ENCODE measurements around the gene GPSM1. TPM values are rescaled to one million over a fixed set of nuclear protein-coding genes. Genes with fewer than 3 reads are reported as not detected.

Gene GPSM1
- polyA plus RNA-seq, 1 of the 3 experiments (the other 2 are of a cell fraction), result 26.7 TPM

DNA sequence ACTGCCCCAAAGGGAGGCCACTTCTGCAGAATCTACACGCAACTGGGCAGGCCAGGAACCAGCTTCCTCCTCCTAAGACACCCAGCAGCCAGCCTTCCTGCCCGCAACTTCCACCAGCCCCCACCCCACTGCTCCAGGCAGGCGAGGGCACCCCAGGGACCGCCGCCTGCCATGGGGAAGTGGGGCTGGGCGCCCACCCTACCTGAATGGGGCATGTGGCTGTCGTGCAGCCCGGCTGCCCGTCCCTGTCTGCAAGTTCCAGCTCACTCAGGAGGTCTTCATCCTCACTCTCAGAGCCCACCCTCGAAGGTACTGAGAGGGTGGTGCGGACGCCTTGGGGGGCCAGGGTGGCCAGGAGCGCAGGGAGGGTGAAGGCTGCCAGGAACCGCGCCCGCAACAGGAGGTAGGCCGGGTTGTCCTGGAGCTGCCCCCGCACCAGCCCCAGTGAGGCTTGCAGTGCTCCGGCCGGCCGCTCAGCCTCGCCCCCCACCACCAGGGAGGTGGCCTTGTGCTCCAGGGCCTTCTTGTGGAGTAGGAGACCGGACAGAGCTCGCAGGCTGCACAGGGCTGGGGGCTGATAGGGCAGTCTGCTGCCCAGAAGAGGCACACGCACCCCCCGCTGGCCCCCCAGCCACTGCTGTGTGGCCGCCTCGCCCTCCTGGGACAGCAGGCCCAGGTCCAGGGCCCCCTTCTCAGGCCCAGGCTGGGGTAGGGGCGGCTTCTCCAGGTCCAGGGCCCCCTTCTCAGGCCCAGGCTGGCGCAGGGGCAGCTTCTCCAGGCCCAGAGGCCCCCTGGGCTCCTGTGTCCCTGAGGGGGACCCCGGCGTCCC lies 50.2 kb downstream of the GPSM1 start:
- Histone ChIP-seq H3K4me3 (ENCODE audit: low read depth in 2 of 2, low read length in 1 of 2) (no peak overlapping the region), H2AFZ (ENCODE audit: low read depth) (no peak overlapping the region), H3K79me2 (ENCODE audit: insufficient read depth) (no peaks in the 10 kb centered on the region), H3K27ac (ENCODE audit: low read depth in 2 of 2, low read length in 1 of 2) (no peak overlapping the region; a peak in 1 of 4 replicates), H3K9ac (no peak overlapping the region), H3F3A (replicated peaks; ENCODE audit: insufficient read depth) (no peaks in the 10 kb centered on the region), H3K4me1 (ENCODE audit: control insufficient read depth in 1 of 2, insufficient read depth in 2 of 2, low read depth in 1 of 2, low read length in 1 of 2) (peaks cover 0 to 36% of the 10 kb centered on the region in 2 experiments; a peak in 1 of 4 replicates), H3K4me2 (no peak overlapping the region), H3K27me3 (ENCODE audit: insufficient read depth) (no peaks in the 10 kb centered on the region), H3K9me2 (no peaks in the 10 kb centered on the region), H4K20me1 (ENCODE audit: insufficient read depth) (no peaks in the 10 kb centered on the region), H3K9me3 (no peaks in the 10 kb centered on the region), H3K36me3 (replicated peaks in 1 of 2; ENCODE audit: control insufficient read depth in 1 of 2, insufficient read depth in 2 of 2, low read length in 1 of 2) (peaks cover 0 to 59% of the 10 kb centered on the region in 2 experiments)
- no peak for DNase-seq
- ChIA-PET POLR2A (interaction anchor here (1.0 kb wide), 1 partner anchor 12 kb away, joined by 3 read pairs; no protein-coding TSS in a partner anchor), CTCF (interaction anchor here (1.7 to 3.9 kb wide), 2 partner anchors 14 to 23 kb away, joined by 4 to 15 read pairs; partner anchors contain the start of gene DNLZ)
- no peak for TF ChIP-seq MEF2A (IDR thresholded peaks at IDR 0.05; ENCODE audit: borderline replicate concordance, low read depth)
- TF ChIP-seq RAD21 (IDR thresholded peaks at IDR 0.05; ENCODE audit: low read length), result no peak
- TF ChIP-seq, protein P1, sequence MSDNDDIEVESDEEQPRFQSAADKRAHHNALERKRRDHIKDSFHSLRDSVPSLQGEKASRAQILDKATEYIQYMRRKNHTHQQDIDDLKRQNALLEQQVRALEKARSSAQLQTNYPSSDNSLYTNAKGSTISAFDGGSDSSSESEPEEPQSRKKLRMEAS (IDR thresholded peaks at IDR 0.05; ENCODE audit: low read depth), result no peak
- TF ChIP-seq, protein P2, sequence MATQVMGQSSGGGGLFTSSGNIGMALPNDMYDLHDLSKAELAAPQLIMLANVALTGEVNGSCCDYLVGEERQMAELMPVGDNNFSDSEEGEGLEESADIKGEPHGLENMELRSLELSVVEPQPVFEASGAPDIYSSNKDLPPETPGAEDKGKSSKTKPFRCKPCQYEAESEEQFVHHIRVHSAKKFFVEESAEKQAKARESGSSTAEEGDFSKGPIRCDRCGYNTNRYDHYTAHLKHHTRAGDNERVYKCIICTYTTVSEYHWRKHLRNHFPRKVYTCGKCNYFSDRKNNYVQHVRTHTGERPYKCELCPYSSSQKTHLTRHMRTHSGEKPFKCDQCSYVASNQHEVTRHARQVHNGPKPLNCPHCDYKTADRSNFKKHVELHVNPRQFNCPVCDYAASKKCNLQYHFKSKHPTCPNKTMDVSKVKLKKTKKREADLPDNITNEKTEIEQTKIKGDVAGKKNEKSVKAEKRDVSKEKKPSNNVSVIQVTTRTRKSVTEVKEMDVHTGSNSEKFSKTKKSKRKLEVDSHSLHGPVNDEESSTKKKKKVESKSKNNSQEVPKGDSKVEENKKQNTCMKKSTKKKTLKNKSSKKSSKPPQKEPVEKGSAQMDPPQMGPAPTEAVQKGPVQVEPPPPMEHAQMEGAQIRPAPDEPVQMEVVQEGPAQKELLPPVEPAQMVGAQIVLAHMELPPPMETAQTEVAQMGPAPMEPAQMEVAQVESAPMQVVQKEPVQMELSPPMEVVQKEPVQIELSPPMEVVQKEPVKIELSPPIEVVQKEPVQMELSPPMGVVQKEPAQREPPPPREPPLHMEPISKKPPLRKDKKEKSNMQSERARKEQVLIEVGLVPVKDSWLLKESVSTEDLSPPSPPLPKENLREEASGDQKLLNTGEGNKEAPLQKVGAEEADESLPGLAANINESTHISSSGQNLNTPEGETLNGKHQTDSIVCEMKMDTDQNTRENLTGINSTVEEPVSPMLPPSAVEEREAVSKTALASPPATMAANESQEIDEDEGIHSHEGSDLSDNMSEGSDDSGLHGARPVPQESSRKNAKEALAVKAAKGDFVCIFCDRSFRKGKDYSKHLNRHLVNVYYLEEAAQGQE (IDR thresholded peaks at IDR 0.05; ENCODE audit: low read depth, low read length), result no peak
- TF ChIP-seq, protein P3, sequence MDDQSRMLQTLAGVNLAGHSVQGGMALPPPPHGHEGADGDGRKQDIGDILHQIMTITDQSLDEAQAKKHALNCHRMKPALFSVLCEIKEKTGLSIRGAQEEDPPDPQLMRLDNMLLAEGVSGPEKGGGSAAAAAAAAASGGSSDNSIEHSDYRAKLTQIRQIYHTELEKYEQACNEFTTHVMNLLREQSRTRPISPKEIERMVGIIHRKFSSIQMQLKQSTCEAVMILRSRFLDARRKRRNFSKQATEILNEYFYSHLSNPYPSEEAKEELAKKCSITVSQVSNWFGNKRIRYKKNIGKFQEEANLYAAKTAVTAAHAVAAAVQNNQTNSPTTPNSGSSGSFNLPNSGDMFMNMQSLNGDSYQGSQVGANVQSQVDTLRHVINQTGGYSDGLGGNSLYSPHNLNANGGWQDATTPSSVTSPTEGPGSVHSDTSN (IDR thresholded peaks at IDR 0.05), result no peak
- WGBS (ENCODE audit: low lambda C conversion rate), result 98% methylated on average over 7 of the region's 32 CpGs

DNA sequence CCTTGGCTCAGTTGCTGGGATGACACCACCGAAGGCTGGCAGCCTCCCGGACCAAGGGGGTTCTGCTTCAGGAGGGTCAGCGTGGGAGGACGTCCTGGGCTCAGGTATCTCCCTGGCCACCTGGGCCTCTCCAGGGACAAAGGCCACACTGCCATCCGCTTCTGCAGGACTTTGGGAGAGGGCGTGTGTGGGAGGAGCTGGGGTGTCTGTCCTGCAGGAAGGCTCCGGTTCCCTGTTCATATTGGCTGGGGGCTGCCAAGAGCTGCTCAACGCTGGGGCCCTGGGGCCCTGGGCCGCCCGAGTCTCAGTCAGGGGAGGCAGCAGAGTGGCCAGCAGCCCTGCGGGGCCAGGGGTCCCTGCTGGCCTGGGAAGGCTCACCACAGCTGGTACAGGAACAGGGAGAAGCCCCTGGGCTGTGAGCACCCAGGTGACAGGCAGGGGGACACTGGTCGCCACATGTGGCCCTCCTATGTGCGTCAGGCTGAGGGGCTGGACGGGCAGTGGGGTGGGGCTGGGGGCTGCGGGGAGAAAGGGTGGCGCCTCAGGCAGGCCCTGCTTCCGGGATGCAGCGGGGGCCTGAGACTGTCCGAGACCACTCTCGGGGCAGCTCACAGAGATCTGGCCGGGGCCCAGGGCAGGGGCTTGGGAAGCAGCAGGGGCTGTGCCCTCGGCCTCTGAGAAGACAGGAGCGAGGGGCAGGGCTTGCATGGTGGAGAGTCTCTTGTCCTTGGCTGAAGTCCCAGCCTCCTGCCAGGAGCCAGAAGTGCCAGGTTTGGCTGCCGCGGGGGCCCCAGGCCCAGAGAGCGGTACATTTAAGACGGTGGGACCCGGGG lies 51.0 kb downstream of the GPSM1 start:
- no peak overlapping the region for H3K27ac ChIP-seq (ENCODE audit: low read depth in 2 of 2, low read length in 1 of 2)
- 95% methylated on average over 19 of the region's 28 CpGs for WGBS (ENCODE audit: low lambda C conversion rate)
- H3K9ac ChIP-seq, result no peak overlapping the region
- CTCF ChIA-PET, result interaction anchor here (1.3 to 3.9 kb wide), 4 partner anchors 15 to 65 kb away, joined by 3 to 15 read pairs (median 4); partner anchors contain the start of genes DNLZ and SNAPC4
- H3F3A ChIP-seq (replicated peaks; ENCODE audit: insufficient read depth), result no peaks in the 10 kb centered on the region
- no peak for DNase-seq
- POLR2A ChIA-PET, result interaction anchor here (1.0 kb wide), 1 partner anchor 13 kb away, joined by 3 read pairs; no protein-coding TSS in a partner anchor
- no peaks in the 10 kb centered on the region for H3K9me3 ChIP-seq
- no peak overlapping the region for H3K4me2 ChIP-seq
- peaks cover 0 to 68% of the 10 kb centered on the region in 2 experiments for H3K36me3 ChIP-seq (replicated peaks in 1 of 2; ENCODE audit: control insufficient read depth in 1 of 2, insufficient read depth in 2 of 2, low read length in 1 of 2)
- H3K4me3 ChIP-seq (ENCODE audit: low read depth in 2 of 2, low read length in 1 of 2), result no peak overlapping the region
- no peaks in the 10 kb centered on the region for H4K20me1 ChIP-seq (ENCODE audit: insufficient read depth)
- H2AFZ ChIP-seq (ENCODE audit: low read depth), result no peak overlapping the region
- H3K79me2 ChIP-seq (ENCODE audit: insufficient read depth), result no peaks in the 10 kb centered on the region
- peaks cover 0 to 28% of the 10 kb centered on the region in 2 experiments; a peak in 1 of 4 replicates for H3K4me1 ChIP-seq (ENCODE audit: control insufficient read depth in 1 of 2, insufficient read depth in 2 of 2, low read depth in 1 of 2, low read length in 1 of 2)
- no peaks in the 10 kb centered on the region for H3K27me3 ChIP-seq (ENCODE audit: insufficient read depth)
- H3K9me2 ChIP-seq, result no peaks in the 10 kb centered on the region
- TF ChIP-seq CHD2 (IDR thresholded peaks at IDR 0.05; ENCODE audit: low read length, partially characterized antibody) (no peak), FOXM1 (IDR thresholded peaks at IDR 0.05; ENCODE audit: low read depth) (no peak), MXI1 (IDR thresholded peaks at IDR 0.05; ENCODE audit: low read depth, low read length) (no peak), GATA2 (CRISPR knock-in tag; IDR thresholded peaks at IDR 0.05) (no peak), TAF1 (IDR thresholded peaks at IDR 0.05; ENCODE audit: borderline replicate concordance, low read depth, low read length) (no peak), RAD21 (IDR thresholded peaks at IDR 0.05; ENCODE audit: low read length) (no peak)
- TF ChIP-seq, protein P2 (IDR thresholded peaks at IDR 0.05; ENCODE audit: low read depth, low read length), result no peak
- TF ChIP-seq, protein P1 (IDR thresholded peaks at IDR 0.05; ENCODE audit: low read depth), result no peak

Measured in SK-N-SH (cell line).